AG04450 (cell line): ENCODE measurements around the gene ZNF594. TPM values are rescaled to one million over a fixed set of nuclear protein-coding genes. Genes with fewer than 3 reads are reported as not detected.
"Not testable (repeated sequence)": the region's sequence is repeated elsewhere in the genome, so short reads cannot be mapped to it uniquely, and the experiment has no call there.

Experiments
- CTCF ChIA-PET: fragments of 300-600, 350-600 bp; formaldehyde crosslinking; extraction: SDS; loops from one replicate; lab custom pipeline; 2022; ENCODE audit warnings: antibody characterized with exemption, inconsistent platforms; lab: Charles Lee
- POLR2A ChIA-PET: fragments of 350-600 bp; formaldehyde crosslinking; extraction: SDS; loops from one replicate; lab custom pipeline; 2021; ENCODE audit warnings: antibody characterized with exemption, inconsistent platforms; lab: Yijun Ruan, JAX
- DNase-seq: peaks from one replicate; pipeline ENCODE4 v3.0.0-alpha.2; 2011; ENCODE audit warnings: low read depth, low spot score
- H3K27ac ChIP-seq: one replicate; pipeline ENCODE4 v1.5.1; 2012; ENCODE audit warnings: low read depth, low read length, control low read depth
- H3K27me3 ChIP-seq: one replicate; pipeline ENCODE4 v1.6.0; 2012; ENCODE audit warnings: low read length; ENCODE audit not compliant: control insufficient read depth, insufficient read depth
- H3K4me3 ChIP-seq: 2 replicates; pipeline ENCODE4 v1.5.1; 2011; ENCODE audit warnings: mild to moderate bottlenecking, low read depth, low read length, control low read depth
- H3K9me3 ChIP-seq: 2 replicates; pipeline ENCODE4 v1.5.1; 2012; ENCODE audit warnings: low read length; ENCODE audit not compliant: control insufficient read depth, insufficient read depth
- polyA plus RNA-seq: library from polyadenylated mRNA; depleted of rRNA; stranded (reverse); fragments of >200 nt; gene quantifications from 2 replicates; pipeline ENCODE4 v1.2.3, GENCODE V29; 2011
- TF ChIP-seq, protein P1 (sequence below): IDR thresholded peaks from 2 replicates; pipeline ENCODE4 v1.5.1; 2011; ENCODE audit warnings: low read depth, low read length, control low read depth, inconsistent platforms

The ZNF594 gene
- polyA plus RNA-seq, 1 experiment: 4.5 TPM

DNA sequence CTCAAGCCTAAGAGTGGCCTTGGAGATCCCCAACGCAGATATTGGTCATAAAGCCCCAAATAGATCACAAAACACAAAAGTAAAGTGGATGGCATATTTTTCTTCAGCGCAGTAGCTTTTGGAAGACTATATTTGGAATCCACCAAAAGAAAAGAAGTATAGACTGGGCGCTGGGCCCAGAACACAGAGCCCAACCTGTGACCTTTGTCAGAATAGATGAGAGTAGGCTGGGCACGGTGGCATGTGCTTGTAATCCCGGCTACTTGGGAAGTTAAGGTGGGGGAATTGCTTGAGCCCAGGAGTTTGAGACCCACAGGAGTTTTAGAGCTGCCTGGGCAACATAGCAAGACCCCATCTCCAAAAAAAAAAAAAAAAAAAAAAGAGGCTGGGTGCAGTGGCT, 28.4 kb upstream of the ZNF594 start:
- DNase-seq: no peak
- Histone ChIP-seq H3K27me3 (no peaks in the 10 kb centered on the region), H3K9me3 (no peaks in the 10 kb centered on the region), H3K27ac (no peak overlapping the region), H3K4me3 (no peak overlapping the region)
- TF ChIP-seq, protein P1, sequence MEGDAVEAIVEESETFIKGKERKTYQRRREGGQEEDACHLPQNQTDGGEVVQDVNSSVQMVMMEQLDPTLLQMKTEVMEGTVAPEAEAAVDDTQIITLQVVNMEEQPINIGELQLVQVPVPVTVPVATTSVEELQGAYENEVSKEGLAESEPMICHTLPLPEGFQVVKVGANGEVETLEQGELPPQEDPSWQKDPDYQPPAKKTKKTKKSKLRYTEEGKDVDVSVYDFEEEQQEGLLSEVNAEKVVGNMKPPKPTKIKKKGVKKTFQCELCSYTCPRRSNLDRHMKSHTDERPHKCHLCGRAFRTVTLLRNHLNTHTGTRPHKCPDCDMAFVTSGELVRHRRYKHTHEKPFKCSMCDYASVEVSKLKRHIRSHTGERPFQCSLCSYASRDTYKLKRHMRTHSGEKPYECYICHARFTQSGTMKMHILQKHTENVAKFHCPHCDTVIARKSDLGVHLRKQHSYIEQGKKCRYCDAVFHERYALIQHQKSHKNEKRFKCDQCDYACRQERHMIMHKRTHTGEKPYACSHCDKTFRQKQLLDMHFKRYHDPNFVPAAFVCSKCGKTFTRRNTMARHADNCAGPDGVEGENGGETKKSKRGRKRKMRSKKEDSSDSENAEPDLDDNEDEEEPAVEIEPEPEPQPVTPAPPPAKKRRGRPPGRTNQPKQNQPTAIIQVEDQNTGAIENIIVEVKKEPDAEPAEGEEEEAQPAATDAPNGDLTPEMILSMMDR: no peak
- CTCF ChIA-PET: no interaction called here
- POLR2A ChIA-PET: interaction anchor here (0.5 kb wide), 1 partner anchor 88 kb away, joined by 4 read pairs; no protein-coding TSS in a partner anchor

DNA sequence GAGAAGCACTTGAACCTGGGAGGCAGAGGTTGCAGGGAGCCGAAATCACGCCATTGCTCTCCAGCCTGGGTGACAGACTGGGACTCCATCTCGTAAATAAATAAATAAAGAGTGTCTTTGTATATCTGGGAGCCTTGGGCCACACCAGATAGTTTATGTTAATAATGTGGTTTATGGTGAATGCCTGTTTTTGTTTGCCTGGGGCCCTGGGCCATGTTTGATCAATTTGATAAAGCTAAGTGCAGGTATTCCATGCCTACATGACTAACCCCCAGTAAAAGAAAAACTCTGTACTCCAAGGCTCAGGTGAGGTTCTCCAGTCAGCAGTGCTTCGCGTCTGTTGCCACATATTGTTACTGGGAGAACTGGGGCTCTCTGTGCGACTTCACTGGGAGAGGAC, 27.9 kb upstream of the ZNF594 start:
- no peak for DNase-seq
- Histone ChIP-seq H3K4me3 (no peak overlapping the region), H3K27me3 (no peaks in the 10 kb centered on the region), H3K27ac (no peak overlapping the region), H3K9me3 (no peaks in the 10 kb centered on the region)
- ChIA-PET CTCF (no interaction called here), POLR2A (interaction anchor here (0.5 kb wide), 1 partner anchor 89 kb away, joined by 4 read pairs; no protein-coding TSS in a partner anchor)
- TF ChIP-seq, protein P1: no peak

DNA sequence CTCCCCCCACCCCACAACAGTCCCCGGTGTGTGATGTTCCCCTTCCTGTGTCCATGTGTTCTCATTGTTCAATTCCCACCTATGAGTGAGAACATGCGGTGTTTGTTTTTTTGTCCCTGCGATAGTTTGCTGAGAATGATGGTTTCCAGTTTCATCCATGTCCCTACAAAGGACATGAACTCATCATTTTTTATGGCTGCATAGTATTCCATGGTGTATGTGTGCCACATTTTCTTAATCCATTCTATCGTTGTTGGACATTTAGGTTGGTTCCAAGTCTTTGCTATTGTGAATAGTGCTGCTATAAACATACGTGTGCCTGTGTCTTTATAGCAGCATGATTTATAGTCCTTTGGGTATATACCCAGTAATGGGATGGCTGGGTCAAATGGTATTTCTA, 25.9 kb upstream of the ZNF594 start:
- H3K9me3 ChIP-seq, H3K4me3 ChIP-seq, H3K27me3 ChIP-seq, POLR2A ChIA-PET, CTCF ChIA-PET, H3K27ac ChIP-seq, DNase-seq: not testable (repeated sequence)

DNA sequence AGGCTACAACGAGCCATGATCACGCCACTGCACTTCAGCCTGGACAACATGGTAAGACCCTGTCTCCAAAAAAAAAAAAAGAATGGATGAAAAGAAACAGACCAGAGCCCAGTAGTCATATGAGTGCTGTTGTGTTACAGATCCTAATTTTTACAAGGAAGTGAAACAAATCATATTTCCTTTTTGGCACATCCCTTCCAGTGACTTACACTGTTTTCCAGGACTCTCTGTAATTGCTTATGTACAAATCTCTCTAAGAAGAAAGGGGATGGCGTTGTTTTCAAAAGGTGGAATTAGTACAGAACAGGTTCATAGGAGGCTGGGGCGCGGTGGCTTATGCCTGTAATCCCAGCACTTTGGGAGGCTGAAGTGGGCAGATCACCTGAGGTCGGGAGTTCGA, 19.8 kb upstream of the ZNF594 start:
- Histone ChIP-seq H3K27me3 (no peaks in the 10 kb centered on the region), H3K27ac (no peak overlapping the region), H3K9me3 (no peaks in the 10 kb centered on the region), H3K4me3 (no peak overlapping the region)
- DNase-seq: no peak
- TF ChIP-seq, protein P1: no peak
- POLR2A ChIA-PET: no interaction called here
- CTCF ChIA-PET: no interaction called here

DNA sequence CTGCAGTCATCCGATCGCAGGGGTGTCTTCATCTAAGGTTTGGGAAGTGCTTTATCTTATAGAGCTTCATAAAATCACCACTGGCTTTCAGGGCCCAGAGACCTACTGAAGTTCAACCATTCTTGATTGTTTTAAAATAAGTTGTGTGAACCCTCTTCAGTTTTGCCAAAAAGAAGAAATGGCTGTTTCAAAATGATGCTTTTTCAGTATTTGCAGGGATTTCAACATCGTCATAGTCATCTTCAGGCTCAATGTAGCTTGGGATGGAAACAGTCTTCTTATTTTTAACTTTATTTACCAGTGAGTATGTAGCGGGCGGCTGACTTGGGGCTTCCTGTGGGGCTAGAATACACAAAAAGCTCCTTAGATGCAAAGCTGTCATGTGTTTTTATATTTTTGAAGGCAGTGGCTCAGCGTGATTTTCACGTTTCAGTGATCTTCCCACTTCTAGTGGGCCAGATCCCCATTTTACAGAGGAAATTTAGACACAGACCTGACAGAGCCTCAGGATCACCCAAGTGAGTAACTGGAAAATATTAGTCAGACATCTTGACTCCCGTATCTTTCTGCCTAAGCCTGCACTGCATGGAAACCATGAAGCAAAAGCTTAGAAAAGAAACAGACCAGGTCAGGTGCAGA, 19.1 kb upstream of the ZNF594 start:
- CTCF ChIA-PET: no interaction called here
- Histone ChIP-seq H3K27me3 (no peaks in the 10 kb centered on the region), H3K9me3 (no peaks in the 10 kb centered on the region), H3K4me3 (no peak overlapping the region), H3K27ac (no peak overlapping the region)
- DNase-seq: no peak
- POLR2A ChIA-PET: no interaction called here
- TF ChIP-seq, protein P1: no peak
